Effector memory CD4-positive, alpha-beta T cell (primary cell): Measurements from ENCODE around the gene KIF26B.

ENCODE experiments used
- DNase-seq, 3 donors: peaks; one replicate each; pipeline ENCODE4 v3.0.0-alpha.2; 2020
- H3K27ac ChIP-seq: 2 replicates; pipeline ENCODE4 v1.7.0; 2013; ENCODE audit warnings: mild to moderate bottlenecking, low read length, moderate library complexity; ENCODE audit not compliant: insufficient read depth, poor library complexity, severe bottlenecking
- H3K27me3 ChIP-seq: replicated peaks from 2 replicates; pipeline ENCODE4 v1.7.0; 2013; ENCODE audit warnings: mild to moderate bottlenecking, low read length; ENCODE audit not compliant: insufficient read depth, control insufficient read depth, poor library complexity, severe bottlenecking
- H3K36me3 ChIP-seq: 2 replicates; pipeline ENCODE4 v1.7.0; 2013; ENCODE audit warnings: mild to moderate bottlenecking, low read length, moderate library complexity; ENCODE audit not compliant: control insufficient read depth, insufficient read depth
- H3K4me1 ChIP-seq: 2 replicates; pipeline ENCODE4 v1.7.0; 2013; ENCODE audit warnings: low read length, mild to moderate bottlenecking; ENCODE audit not compliant: control insufficient read depth, insufficient read depth, poor library complexity, severe bottlenecking
- H3K4me3 ChIP-seq: 2 replicates; pipeline ENCODE4 v1.7.0; 2013; ENCODE audit warnings: low read length, low read depth, mild to moderate bottlenecking; ENCODE audit not compliant: insufficient read depth, poor library complexity, severe bottlenecking
- H3K9me3 ChIP-seq: 2 replicates; pipeline ENCODE4 v1.7.0; 2013; ENCODE audit warnings: mild to moderate bottlenecking, low read length, moderate library complexity; ENCODE audit not compliant: control insufficient read depth

Gene KIF26B

DNA sequence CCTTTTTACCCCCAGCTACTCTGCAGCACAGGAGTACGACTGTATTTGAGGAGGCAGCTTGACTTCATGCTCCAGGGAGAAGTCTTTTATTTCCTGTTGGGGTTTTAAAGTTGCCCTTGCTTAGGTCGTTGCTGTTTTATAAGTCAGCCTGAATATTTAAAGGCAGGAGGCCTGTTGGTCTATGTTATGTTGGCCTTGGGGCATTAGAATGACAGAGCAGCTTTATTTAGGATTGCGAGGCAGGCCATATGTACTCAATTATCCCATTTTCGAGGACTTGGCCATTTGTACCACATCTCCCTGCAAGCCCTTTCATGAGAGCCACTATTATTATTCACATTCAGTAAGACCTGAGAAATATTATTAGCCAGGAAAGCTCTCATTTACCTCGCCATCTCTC is 47.0 kb downstream of the KIF26B start:
- no peaks in the 10 kb centered on the region for H3K9me3 ChIP-seq

DNA sequence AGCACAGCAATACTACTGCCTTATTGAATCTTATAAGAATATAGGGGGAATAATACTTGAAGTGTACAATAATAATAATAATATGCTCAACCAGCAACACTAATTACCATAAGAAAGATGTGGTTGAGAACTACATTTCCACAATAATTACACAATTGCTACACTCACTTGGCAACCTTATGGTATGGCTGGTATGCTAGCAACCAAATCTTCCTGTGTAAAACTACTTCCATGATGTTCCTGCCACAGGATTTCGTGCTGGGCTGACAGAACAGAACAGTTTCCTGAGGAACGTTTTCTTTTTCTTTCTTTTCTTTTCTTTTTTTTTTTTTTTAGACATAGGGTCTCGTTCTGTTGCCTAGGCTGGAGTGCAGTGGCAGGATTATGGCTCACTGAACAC is 50.6 kb downstream of the KIF26B start:
- H3K4me3 ChIP-seq, result no peak overlapping the region

More for the DNA sequence above, 47.0 kb downstream of the KIF26B start:
- no peaks in the 10 kb centered on the region for H3K36me3 ChIP-seq
- H3K27ac ChIP-seq, result no peak overlapping the region
- H3K4me1 ChIP-seq, result no peaks in the 10 kb centered on the region
- no peak for DNase-seq
- H3K27me3 ChIP-seq, result no peaks in the 10 kb centered on the region
- no peak overlapping the region for H3K4me3 ChIP-seq

DNA sequence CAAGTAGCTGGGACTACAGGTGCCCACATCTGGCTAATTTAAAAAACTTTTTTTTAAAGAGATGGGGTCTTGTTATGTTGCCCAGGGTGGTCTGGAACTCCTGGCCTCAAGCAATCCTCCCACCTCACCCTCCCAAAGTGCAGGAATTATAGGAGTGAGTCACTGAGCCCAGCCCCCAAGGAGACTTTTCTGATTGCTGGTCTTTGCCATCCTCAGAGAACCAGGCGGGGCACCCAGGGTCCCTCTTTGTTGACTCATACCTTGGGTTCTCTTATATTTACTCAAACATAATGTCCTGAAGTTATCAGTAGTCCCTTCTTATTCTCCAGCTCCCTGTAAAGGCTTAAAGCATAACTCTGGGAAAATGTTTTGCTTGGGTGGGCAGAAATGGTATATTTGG is 51.1 kb downstream of the KIF26B start:
- H3K36me3 ChIP-seq, result no peaks in the 10 kb centered on the region
- no peaks in the 10 kb centered on the region for H3K27me3 ChIP-seq
- no peaks in the 10 kb centered on the region for H3K9me3 ChIP-seq
- DNase-seq, result no peak
- no peak overlapping the region for H3K27ac ChIP-seq
- no peaks in the 10 kb centered on the region for H3K4me1 ChIP-seq
- H3K4me3 ChIP-seq, result no peak overlapping the region

More for the DNA sequence above, 50.6 kb downstream of the KIF26B start:
- Histone ChIP-seq H3K4me1 (no peaks in the 10 kb centered on the region), H3K27ac (no peak overlapping the region), H3K36me3 (no peaks in the 10 kb centered on the region), H3K27me3 (no peaks in the 10 kb centered on the region), H3K9me3 (no peaks in the 10 kb centered on the region)
- no peak for DNase-seq

DNA sequence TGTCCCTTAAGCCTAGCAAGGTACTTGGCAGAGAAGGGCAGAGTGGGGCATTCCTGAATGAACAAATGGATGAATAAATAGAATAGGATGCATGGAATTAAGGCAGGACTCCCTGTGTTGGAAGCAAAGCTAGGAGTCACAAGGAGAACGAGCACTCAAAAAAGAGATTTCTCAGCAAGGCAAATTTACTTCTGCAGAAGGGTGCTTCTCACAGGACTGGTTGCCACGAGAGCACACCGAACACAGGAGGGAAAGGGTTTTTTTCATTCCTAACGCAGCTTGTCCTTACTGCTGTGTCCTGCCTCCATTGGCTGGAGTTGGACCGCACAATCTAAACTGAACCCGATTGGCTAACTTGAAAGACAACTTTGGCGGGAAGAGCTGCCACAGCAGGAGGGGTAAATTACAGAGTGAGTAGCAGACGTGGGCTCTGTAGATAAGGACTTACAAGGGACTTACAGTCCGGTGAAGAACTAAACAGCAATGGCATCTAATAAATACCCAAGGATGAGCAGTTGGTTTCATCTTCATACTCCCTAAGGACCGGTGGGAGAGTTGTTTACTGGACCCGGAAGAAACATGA is 52.4 kb downstream of the KIF26B start:
- no peak for DNase-seq
- Histone ChIP-seq H3K4me3 (no peak overlapping the region), H3K36me3 (no peaks in the 10 kb centered on the region), H3K9me3 (no peaks in the 10 kb centered on the region), H3K4me1 (no peaks in the 10 kb centered on the region), H3K27ac (no peak overlapping the region), H3K27me3 (no peaks in the 10 kb centered on the region)

DNA sequence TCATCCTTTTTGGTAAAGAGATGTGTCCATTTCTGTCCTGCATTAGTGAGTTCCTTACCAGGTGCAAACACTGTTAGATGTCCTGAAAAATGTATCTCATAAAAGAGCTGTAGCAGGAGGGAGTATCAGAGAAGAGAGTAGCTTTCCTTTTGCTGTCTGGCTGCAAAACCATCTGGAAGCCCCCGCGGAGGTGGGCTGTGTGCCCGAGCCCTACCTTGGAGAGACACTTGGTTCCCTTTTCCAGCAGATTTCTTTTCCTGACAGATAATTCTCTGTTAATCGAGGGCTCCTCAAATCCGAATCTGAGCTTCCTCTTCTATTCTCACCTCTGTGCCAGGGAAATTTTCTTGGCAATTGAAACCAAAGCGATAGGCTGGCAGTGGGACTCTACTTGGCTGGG is 53.0 kb downstream of the KIF26B start:
- H3K9me3 ChIP-seq, result no peaks in the 10 kb centered on the region
- H3K36me3 ChIP-seq, result no peaks in the 10 kb centered on the region
- no peak for DNase-seq
- no peak overlapping the region for H3K27ac ChIP-seq
- H3K4me3 ChIP-seq, result no peak overlapping the region
- no peaks in the 10 kb centered on the region for H3K27me3 ChIP-seq
- H3K4me1 ChIP-seq, result no peaks in the 10 kb centered on the region

DNA sequence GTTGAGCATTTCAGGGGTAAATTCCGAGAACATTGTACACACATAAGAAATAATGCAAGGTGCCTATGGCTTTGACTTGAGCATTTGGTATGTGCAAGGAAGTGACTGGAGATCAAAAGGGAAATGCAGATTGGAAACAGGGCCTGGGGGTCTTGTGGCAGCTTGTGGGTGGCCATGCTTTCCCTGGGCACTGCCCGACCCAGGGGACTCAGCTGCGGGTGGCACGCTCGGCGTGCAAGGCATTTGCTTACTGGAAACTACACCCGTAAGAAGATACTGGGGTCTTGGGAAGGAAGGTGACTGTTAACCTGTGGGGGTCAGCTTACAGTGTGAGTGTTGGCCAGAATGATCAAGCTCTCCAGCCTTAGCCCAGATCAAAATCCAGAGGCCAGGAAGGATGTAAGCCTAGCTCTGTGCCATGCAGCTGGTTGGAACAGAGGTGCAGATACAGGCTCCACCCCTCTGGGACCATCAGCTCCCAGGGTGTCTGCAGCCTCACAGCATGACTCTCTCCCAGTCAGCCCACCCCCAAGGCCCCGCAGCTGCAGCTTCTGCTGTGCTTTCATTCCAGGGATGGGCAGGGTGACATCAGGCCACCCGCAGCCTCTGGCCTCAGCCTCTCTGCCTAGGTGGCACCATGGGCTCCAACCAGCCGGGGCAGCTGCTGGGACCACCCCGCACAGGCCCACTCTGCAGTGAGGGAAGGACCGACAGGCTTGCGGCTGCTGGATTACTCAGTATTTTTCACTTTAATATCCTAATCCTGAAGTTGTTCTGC is 55.1 kb downstream of the KIF26B start:
- H3K4me3 ChIP-seq, result no peak overlapping the region
- DNase-seq, result no peak
- H3K27ac ChIP-seq, result no peak overlapping the region
- H3K9me3 ChIP-seq, result no peaks in the 10 kb centered on the region
- H3K4me1 ChIP-seq, result no peaks in the 10 kb centered on the region
- no peaks in the 10 kb centered on the region for H3K27me3 ChIP-seq
- no peaks in the 10 kb centered on the region for H3K36me3 ChIP-seq

DNA sequence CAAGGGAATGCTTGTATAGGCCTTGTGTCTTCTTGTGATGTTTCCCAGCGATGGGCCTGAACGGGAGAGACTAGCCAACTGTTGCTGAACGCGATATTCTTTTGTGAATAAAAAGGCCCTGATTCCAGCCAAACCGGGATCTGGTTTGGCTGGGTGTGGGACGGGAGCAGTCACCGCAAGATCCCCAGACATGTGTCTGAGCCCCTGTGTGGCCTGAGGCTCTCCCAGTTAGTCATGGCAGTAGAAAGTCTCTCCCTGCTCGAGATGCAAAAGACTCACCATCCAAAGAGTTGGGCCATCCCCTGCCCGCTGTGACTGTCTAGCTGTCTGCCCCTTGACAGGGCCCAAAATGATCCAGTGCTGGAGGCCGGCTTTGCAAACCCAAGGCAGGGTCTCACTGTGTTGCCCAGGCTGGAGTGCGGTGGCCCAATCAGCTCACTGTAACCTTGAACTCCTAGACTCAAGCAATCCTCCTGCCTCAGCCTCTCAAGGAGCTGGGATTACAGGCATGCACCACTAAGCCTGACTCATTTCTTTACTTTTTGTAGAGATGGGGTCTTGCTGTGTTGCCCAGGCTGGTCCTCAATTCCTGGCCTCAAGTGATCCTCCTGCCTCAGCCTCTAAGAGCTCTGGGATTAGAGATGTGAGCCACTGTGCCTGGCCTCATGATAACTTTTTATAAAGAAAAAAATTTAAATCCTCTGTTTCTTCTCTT is 56.4 kb downstream of the KIF26B start:
- no peaks in the 10 kb centered on the region for H3K4me1 ChIP-seq

DNA sequence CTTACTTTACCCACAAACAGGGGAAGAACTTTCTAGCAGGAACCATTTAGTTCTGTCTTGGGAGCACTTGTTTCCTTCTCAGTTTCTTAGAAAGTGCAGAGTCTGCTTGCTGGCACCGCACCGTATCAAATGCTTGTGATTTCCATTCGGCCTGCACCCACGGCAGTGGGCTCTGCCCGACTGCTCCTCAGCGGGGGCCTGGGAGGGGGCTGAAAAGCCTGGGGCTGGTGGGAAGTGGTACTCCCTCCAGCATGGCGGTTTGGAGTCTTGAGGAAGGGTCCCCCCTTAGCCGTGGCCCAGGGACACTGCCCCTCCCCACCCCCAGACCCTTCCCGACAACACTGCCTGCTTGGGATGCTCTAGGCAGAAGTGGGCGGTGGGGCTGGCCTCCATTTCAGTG is 57.0 kb downstream of the KIF26B start:
- Histone ChIP-seq H3K4me1 (no peaks in the 10 kb centered on the region), H3K9me3 (no peaks in the 10 kb centered on the region), H3K4me3 (no peak overlapping the region), H3K27me3 (no peaks in the 10 kb centered on the region), H3K27ac (no peak overlapping the region), H3K36me3 (no peaks in the 10 kb centered on the region)
- DNase-seq, result no peak

More for the DNA sequence above, 56.4 kb downstream of the KIF26B start:
- no peaks in the 10 kb centered on the region for H3K27me3 ChIP-seq
- H3K36me3 ChIP-seq, result no peaks in the 10 kb centered on the region
- no peak overlapping the region for H3K4me3 ChIP-seq
- DNase-seq, result no peak
- H3K9me3 ChIP-seq, result no peaks in the 10 kb centered on the region
- H3K27ac ChIP-seq, result no peak overlapping the region

DNA sequence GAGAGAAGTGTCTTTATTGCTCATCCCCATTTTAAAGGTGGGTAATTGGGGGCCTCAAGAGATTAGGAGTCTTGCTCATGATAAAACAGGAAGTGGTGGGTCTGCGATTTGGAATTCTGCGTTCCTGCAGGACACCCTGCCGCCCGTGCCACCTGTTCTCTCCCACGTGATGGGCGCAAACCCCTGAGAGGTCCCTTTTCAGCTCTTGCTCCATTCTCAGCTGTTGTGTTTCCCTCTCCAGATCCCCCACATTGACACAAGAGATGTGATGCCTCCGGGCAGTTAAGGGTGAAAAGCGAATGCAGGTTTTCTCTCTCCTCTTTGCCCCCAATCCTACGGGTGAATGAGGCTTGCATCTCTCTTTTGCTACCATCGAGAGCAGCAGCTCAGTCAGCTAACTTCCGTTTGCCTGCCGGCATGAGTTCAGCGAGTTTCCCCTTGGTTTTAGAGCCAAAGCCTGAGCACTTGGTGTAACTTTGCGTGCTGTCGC is 57.5 kb downstream of the KIF26B start:
- H3K27me3 ChIP-seq, result no peaks in the 10 kb centered on the region
- H3K36me3 ChIP-seq, result no peaks in the 10 kb centered on the region
- H3K4me1 ChIP-seq, result no peaks in the 10 kb centered on the region
- no peaks in the 10 kb centered on the region for H3K9me3 ChIP-seq
- DNase-seq, result no peak
- H3K27ac ChIP-seq, result no peak overlapping the region
- H3K4me3 ChIP-seq, result no peak overlapping the region
